Lower leg skin (tissue), 3 donors: Measurements from ENCODE around the gene TMEM121B.

ENCODE experiments used
- POLR2A ChIP-seq, 2 donors: fragments of 450-650 bp; IDR thresholded peaks; one replicate each; pipeline ENCODE4 v1.6.1; 2016 to 2017; ENCODE audit warnings: antibody characterized with exemption in 2 of 2, mild to moderate bottlenecking in 1 of 2, moderate library complexity in 1 of 2
- TF ChIP-seq, protein P1 (sequence below), 3 donors: fragments of 450-650 bp; IDR thresholded peaks; one replicate each; pipeline ENCODE4 v1.5.1; 2016; ENCODE audit warnings: antibody characterized with exemption in 3 of 3, mild to moderate bottlenecking in 3 of 3, moderate library complexity in 2 of 3

DNA sequence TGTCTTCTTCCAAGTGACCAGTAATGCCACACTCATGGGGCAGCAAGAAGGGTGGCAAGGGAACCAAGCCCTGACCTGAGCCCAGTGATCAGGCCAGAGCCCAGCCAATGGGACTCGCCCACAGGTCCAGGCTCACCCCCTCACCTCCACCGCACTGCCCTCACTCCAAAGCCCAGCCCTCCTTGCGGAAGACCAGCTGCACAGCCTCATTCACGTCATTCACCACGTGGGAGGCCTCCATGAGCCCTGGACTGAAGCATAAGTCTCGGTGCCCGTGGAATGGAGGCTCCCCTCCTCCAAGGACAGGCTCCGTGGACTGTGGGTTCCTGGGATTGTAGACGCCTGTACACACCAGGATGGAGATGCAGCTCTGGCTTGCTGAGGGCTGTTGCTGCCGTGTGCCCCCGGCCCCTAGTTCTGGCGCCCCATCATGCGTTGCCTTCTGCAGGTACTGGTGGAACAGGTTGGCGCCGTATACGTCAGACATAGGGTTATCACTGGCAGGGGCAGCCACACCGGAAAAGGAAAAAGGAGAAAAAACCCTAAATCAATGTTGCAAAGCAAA is 16.8 kb upstream of the TMEM121B start:
- no peak for TF ChIP-seq POLR2A (IDR thresholded peaks at IDR 0.05)
- TF ChIP-seq, protein P1, sequence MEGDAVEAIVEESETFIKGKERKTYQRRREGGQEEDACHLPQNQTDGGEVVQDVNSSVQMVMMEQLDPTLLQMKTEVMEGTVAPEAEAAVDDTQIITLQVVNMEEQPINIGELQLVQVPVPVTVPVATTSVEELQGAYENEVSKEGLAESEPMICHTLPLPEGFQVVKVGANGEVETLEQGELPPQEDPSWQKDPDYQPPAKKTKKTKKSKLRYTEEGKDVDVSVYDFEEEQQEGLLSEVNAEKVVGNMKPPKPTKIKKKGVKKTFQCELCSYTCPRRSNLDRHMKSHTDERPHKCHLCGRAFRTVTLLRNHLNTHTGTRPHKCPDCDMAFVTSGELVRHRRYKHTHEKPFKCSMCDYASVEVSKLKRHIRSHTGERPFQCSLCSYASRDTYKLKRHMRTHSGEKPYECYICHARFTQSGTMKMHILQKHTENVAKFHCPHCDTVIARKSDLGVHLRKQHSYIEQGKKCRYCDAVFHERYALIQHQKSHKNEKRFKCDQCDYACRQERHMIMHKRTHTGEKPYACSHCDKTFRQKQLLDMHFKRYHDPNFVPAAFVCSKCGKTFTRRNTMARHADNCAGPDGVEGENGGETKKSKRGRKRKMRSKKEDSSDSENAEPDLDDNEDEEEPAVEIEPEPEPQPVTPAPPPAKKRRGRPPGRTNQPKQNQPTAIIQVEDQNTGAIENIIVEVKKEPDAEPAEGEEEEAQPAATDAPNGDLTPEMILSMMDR (IDR thresholded peaks at IDR 0.05): no peak
